HepG2 (cell line): Measurements from ENCODE around the gene PPHLN1.
"Not testable (repeated sequence)": the region's sequence is repeated elsewhere in the genome, so short reads cannot be mapped to it uniquely, and the experiment has no call there.

Experiments
- CBX5 ChIP-seq: sonication (generic); formaldehyde crosslinking; IDR thresholded peaks from 2 replicates; pipeline ENCODE4 v1.4.0; 2020; ENCODE audit warnings: missing genetic modification reagents, borderline replicate concordance
- CSRNP2 ChIP-seq: sonication (generic); formaldehyde crosslinking; conservative IDR thresholded peaks from 2 replicates; pipeline ENCODE4 v1.8.0; 2022; ENCODE audit warnings: low read depth, missing genetic modification reagents
- HDAC6 ChIP-seq: fragments of 200-600 bp; sonication (generic); IDR thresholded peaks from 2 replicates; pipeline ENCODE4 v1.7.0; 2017; ENCODE audit warnings: mild to moderate bottlenecking, antibody characterized with exemption, low read length, low read depth
- HNRNPK ChIP-seq: fragments of 200-400 bp; formaldehyde crosslinking; IDR thresholded peaks from 2 replicates; pipeline ENCODE4 v1.6.1; 2018; ENCODE audit warnings: low read length, low read depth, moderate library complexity, mild to moderate bottlenecking; ENCODE audit not compliant: poor library complexity, severe bottlenecking
- MED1 ChIP-seq: sonication (generic); formaldehyde crosslinking; IDR thresholded peaks from 2 replicates; pipeline ENCODE4 v1.4.0; 2020; ENCODE audit warnings: missing genetic modification reagents
- NPAS2 ChIP-seq: sonication (generic); formaldehyde crosslinking; IDR thresholded peaks from 2 replicates; pipeline ENCODE4 v1.8.0; 2022; ENCODE audit warnings: mild to moderate bottlenecking, missing genetic modification reagents, borderline replicate concordance
- POLR2AphosphoS5 ChIP-seq: IDR thresholded peaks from 2 replicates; pipeline ENCODE4 v1.6.1; 2012; ENCODE audit warnings: low read depth, low read length
- PRDM15 ChIP-seq: sonication (generic); formaldehyde crosslinking; IDR thresholded peaks from 2 replicates; pipeline ENCODE4 v1.4.0; 2020; ENCODE audit warnings: missing genetic modification reagents
- SP4 ChIP-seq: sonication (generic); formaldehyde crosslinking; IDR thresholded peaks from 2 replicates; pipeline ENCODE4 v1.8.1; 2023; ENCODE audit warnings: mild to moderate bottlenecking, missing genetic modification reagents
- ZNF281 ChIP-seq: sonication (generic); formaldehyde crosslinking; IDR thresholded peaks from 2 replicates; pipeline ENCODE4 v1.4.0; 2020; ENCODE audit warnings: missing genetic modification reagents, borderline replicate concordance
- ZNF430 ChIP-seq: sonication (generic); formaldehyde crosslinking; IDR thresholded peaks from 2 replicates; pipeline ENCODE4 v1.9.0; 2021; ENCODE audit warnings: mild to moderate bottlenecking, missing genetic modification reagents
- TF ChIP-seq, protein P1 (sequence below): sonication (generic); formaldehyde crosslinking; IDR thresholded peaks from 2 replicates; pipeline ENCODE4 v1.8.1; 2022; ENCODE audit warnings: low read depth, mild to moderate bottlenecking, missing genetic modification reagents
- TF ChIP-seq, protein P2 (sequence below): IDR thresholded peaks from 2 replicates; pipeline ENCODE4 v1.6.1; 2016; ENCODE audit warnings: low read depth, missing genetic modification reagents, missing compliant biosample characterization
- TF ChIP-seq, protein P3 (sequence below): sonication (generic); formaldehyde crosslinking; IDR thresholded peaks from 2 replicates; pipeline ENCODE4 v1.5.1; 2020; ENCODE audit warnings: mild to moderate bottlenecking, missing genetic modification reagents, moderate library complexity

GRCh38 chr12:42350021-42350407, 24.0 kb downstream of the PPHLN1 start:
- not testable (repeated sequence) for TF ChIP-seq PRDM15 (CRISPR knock-in tag); CBX5 (CRISPR knock-in tag); POLR2AphosphoS5; SP4 (CRISPR knock-in tag); ZNF430; HDAC6; MED1 (CRISPR knock-in tag); ZNF281 (CRISPR knock-in tag); CSRNP2 (CRISPR knock-in tag); NPAS2 (CRISPR knock-in tag); HNRNPK
- TF ChIP-seq, protein P1, sequence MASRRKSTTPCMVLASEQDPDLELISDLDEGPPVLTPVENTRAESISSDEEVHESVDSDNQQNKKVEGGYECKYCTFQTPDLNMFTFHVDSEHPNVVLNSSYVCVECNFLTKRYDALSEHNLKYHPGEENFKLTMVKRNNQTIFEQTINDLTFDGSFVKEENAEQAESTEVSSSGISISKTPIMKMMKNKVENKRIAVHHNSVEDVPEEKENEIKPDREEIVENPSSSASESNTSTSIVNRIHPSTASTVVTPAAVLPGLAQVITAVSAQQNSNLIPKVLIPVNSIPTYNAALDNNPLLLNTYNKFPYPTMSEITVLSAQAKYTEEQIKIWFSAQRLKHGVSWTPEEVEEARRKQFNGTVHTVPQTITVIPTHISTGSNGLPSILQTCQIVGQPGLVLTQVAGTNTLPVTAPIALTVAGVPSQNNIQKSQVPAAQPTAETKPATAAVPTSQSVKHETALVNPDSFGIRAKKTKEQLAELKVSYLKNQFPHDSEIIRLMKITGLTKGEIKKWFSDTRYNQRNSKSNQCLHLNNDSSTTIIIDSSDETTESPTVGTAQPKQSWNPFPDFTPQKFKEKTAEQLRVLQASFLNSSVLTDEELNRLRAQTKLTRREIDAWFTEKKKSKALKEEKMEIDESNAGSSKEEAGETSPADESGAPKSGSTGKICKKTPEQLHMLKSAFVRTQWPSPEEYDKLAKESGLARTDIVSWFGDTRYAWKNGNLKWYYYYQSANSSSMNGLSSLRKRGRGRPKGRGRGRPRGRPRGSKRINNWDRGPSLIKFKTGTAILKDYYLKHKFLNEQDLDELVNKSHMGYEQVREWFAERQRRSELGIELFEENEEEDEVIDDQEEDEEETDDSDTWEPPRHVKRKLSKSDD (CRISPR knock-in tag): not testable (repeated sequence)
- TF ChIP-seq, protein P2, sequence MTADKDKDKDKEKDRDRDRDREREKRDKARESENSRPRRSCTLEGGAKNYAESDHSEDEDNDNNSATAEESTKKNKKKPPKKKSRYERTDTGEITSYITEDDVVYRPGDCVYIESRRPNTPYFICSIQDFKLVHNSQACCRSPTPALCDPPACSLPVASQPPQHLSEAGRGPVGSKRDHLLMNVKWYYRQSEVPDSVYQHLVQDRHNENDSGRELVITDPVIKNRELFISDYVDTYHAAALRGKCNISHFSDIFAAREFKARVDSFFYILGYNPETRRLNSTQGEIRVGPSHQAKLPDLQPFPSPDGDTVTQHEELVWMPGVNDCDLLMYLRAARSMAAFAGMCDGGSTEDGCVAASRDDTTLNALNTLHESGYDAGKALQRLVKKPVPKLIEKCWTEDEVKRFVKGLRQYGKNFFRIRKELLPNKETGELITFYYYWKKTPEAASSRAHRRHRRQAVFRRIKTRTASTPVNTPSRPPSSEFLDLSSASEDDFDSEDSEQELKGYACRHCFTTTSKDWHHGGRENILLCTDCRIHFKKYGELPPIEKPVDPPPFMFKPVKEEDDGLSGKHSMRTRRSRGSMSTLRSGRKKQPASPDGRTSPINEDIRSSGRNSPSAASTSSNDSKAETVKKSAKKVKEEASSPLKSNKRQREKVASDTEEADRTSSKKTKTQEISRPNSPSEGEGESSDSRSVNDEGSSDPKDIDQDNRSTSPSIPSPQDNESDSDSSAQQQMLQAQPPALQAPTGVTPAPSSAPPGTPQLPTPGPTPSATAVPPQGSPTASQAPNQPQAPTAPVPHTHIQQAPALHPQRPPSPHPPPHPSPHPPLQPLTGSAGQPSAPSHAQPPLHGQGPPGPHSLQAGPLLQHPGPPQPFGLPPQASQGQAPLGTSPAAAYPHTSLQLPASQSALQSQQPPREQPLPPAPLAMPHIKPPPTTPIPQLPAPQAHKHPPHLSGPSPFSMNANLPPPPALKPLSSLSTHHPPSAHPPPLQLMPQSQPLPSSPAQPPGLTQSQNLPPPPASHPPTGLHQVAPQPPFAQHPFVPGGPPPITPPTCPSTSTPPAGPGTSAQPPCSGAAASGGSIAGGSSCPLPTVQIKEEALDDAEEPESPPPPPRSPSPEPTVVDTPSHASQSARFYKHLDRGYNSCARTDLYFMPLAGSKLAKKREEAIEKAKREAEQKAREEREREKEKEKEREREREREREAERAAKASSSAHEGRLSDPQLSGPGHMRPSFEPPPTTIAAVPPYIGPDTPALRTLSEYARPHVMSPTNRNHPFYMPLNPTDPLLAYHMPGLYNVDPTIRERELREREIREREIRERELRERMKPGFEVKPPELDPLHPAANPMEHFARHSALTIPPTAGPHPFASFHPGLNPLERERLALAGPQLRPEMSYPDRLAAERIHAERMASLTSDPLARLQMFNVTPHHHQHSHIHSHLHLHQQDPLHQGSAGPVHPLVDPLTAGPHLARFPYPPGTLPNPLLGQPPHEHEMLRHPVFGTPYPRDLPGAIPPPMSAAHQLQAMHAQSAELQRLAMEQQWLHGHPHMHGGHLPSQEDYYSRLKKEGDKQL: not testable (repeated sequence)
- TF ChIP-seq, protein P3, sequence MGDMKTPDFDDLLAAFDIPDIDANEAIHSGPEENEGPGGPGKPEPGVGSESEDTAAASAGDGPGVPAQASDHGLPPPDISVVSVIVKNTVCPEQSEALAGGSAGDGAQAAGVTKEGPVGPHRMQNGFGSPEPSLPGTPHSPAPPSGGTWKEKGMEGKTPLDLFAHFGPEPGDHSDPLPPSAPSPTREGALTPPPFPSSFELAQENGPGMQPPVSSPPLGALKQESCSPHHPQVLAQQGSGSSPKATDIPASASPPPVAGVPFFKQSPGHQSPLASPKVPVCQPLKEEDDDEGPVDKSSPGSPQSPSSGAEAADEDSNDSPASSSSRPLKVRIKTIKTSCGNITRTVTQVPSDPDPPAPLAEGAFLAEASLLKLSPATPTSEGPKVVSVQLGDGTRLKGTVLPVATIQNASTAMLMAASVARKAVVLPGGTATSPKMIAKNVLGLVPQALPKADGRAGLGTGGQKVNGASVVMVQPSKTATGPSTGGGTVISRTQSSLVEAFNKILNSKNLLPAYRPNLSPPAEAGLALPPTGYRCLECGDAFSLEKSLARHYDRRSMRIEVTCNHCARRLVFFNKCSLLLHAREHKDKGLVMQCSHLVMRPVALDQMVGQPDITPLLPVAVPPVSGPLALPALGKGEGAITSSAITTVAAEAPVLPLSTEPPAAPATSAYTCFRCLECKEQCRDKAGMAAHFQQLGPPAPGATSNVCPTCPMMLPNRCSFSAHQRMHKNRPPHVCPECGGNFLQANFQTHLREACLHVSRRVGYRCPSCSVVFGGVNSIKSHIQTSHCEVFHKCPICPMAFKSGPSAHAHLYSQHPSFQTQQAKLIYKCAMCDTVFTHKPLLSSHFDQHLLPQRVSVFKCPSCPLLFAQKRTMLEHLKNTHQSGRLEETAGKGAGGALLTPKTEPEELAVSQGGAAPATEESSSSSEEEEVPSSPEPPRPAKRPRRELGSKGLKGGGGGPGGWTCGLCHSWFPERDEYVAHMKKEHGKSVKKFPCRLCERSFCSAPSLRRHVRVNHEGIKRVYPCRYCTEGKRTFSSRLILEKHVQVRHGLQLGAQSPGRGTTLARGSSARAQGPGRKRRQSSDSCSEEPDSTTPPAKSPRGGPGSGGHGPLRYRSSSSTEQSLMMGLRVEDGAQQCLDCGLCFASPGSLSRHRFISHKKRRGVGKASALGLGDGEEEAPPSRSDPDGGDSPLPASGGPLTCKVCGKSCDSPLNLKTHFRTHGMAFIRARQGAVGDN (CRISPR knock-in tag): not testable (repeated sequence)
